RWPE1 (cell line): ENCODE measurements around the gene KCNK15.

Experiments used
- CTCF ChIA-PET: fragments of 350-600 bp; sonication (Branson Sonifier 250); formaldehyde crosslinking; extraction: SDS; loops from one replicate; lab custom pipeline; 2021; lab: Yijun Ruan, JAX
- POLR2A ChIA-PET: fragments of 400-600 bp; formaldehyde crosslinking; extraction: SDS; loops from one replicate; lab custom pipeline; 2020; ENCODE audit warnings: antibody characterized with exemption; ENCODE audit not compliant: low non-redundant PET; lab: Yijun Ruan, JAX
- DNase-seq: peaks from one replicate; pipeline ENCODE4 v3.0.0; 2012; ENCODE audit warnings: low spot score
- H3K27ac ChIP-seq: fragments of 450-650 bp; 2 replicates; pipeline ENCODE4 v1.5.1; 2017
- CTCF ChIP-seq: fragments of 450-650 bp; conservative IDR thresholded peaks from 2 replicates; pipeline ENCODE4 v1.5.1; 2017; ENCODE audit warnings: low read depth, mild to moderate bottlenecking

The KCNK15 gene

GRCh38 chr20:44714701-44715498 is 30.8 kb upstream of the KCNK15 start, which contains the start of gene CCN5:
TSS of gene CCN5 (plus strand) at chr20:44715369. CDS start at chr20:44715391, 22 bp downstream.
- DNase-seq, result peak; percentile 95
- TF ChIP-seq CTCF, result no peak
- ChIA-PET CTCF (interaction anchor here (0.5 to 1.1 kb wide), 3 partner anchors 18 to 171 kb away, joined by 3 to 4 read pairs (median 4); partner anchors contain the start of gene YWHAB), POLR2A (interaction anchor here (0.6 kb wide), 2 partner anchors 135 to 1170 kb away, joined by 3 to 4 read pairs; no protein-coding TSS in a partner anchor)
- H3K27ac ChIP-seq, result peak within 1 kb of the TSS; percentile 78

DNA sequence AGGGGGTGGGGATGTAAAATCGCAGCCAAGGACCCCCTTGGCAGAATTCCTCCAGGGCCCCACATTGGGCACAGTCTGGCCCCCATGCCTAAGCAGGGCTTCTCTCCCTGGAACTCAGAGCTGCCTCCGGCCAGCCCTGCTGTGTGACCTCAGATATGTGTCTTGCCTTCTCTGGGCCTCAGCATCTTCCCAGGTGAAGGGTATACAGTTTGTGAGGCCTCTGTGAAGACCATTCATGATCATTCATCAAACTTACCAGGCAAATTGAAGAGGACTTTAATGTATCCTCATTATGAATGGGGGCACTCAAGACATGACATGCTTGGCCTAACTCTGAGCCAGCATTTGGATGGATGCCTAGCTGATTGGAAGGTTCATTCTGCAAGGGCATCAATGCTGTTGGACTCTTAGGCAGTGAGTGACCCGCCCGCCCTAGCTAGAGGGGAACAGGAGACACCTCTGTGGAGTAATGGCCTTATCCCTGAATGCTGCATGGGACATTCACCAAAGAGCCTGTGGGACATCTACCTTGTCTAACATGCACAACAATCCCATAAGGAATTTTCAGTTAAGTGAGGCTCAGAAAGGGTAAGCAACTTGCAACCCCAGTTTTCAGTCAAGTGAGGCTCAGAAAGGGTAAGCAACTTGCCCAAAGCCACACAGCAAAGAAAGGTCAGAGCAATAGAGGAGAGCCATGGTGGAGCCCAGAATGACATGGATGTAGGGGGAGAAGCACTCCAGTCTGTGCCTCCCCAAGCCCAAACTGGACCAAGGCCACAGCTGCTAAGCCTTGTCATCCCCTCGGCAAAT is 30.0 kb upstream of the KCNK15 start:
- TF ChIP-seq CTCF, result no peak
- DNase-seq, result no peak
- H3K27ac ChIP-seq, result peak overlapping the region; percentile 78
- POLR2A ChIA-PET, result interaction anchor here (0.6 kb wide), 1 partner anchor 1169 kb away, joined by 3 read pairs; no protein-coding TSS in a partner anchor
- CTCF ChIA-PET, result interaction anchor here (1.1 kb wide), 1 partner anchor 18 kb away, joined by 3 read pairs; no protein-coding TSS in a partner anchor

- TF ChIP-seq CTCF, result no peak
- CTCF ChIA-PET, result interaction anchor here (1.7 kb wide), 1 partner anchor 10 kb away, joined by 6 read pairs; no protein-coding TSS in a partner anchor
Measured at GRCh38 chr20:44716309-44717106, 29.2 kb upstream of the KCNK15 start.

GRCh38 chr20:44717986-44718385 is 27.7 kb upstream of the KCNK15 start:
- TF ChIP-seq CTCF, result no peak; the same call in 1 of the 2 replicates

More at GRCh38 chr20:44716309-44717106, 29.2 kb upstream of the KCNK15 start:
- POLR2A ChIA-PET, result interaction anchor here (0.6 to 0.7 kb wide), 2 partner anchors 10 to 72 kb away, joined by 3 to 9 read pairs; no protein-coding TSS in a partner anchor
- DNase-seq, result no peak
- H3K27ac ChIP-seq, result peak overlapping the region; percentile 78

DNA sequence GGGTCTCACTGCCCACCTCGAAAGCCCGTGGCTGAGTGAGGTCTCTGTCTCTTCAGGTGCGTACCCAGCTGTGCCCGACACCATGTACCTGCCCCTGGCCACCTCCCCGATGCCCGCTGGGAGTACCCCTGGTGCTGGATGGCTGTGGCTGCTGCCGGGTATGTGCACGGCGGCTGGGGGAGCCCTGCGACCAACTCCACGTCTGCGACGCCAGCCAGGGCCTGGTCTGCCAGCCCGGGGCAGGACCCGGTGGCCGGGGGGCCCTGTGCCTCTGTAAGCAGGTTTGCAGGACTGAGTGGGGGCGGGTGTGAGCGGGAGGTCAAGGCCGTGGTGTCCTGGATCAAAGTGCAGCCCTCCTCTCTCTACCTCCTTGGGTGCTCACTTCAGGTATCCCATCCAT is 25.8 kb upstream of the KCNK15 start:
- ChIA-PET CTCF (no interaction called here), POLR2A (no interaction called here)
- DNase-seq, result no peak
- no peak for TF ChIP-seq CTCF
- peak overlapping the region; percentile 90 for H3K27ac ChIP-seq

More at GRCh38 chr20:44717986-44718385, 27.7 kb upstream of the KCNK15 start:
- no peak overlapping the region for H3K27ac ChIP-seq
- CTCF ChIA-PET, result interaction anchor here (0.6 to 1.7 kb wide), 7 partner anchors 9 to 386 kb away, joined by 3 to 6 read pairs (median 3); no protein-coding TSS in a partner anchor
- POLR2A ChIA-PET, result no interaction called here
- DNase-seq, result no peak
